ENCODE results near the gene ITIH4.

DNA sequence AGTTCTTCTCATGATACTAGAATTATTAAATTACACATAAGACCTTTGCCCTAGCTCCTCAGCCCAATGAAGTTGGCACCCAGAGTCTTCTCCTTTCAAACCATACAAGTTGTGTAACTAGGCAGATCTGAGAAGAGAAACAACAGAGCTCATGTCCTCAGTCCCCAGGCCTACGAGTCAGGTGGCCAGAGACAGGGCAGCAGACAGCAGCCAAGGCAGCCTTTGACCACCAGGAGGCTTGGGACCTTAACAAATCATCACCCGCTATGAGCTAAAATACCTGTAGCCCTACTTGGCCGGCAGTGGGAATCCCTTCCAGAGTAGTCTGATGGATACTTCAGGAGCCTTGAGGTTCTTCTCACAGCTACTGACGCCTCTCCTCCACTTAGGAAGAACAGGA, 48.6 kb upstream of the ITIH4 start:
- TF ChIP-seq, protein P1, sequence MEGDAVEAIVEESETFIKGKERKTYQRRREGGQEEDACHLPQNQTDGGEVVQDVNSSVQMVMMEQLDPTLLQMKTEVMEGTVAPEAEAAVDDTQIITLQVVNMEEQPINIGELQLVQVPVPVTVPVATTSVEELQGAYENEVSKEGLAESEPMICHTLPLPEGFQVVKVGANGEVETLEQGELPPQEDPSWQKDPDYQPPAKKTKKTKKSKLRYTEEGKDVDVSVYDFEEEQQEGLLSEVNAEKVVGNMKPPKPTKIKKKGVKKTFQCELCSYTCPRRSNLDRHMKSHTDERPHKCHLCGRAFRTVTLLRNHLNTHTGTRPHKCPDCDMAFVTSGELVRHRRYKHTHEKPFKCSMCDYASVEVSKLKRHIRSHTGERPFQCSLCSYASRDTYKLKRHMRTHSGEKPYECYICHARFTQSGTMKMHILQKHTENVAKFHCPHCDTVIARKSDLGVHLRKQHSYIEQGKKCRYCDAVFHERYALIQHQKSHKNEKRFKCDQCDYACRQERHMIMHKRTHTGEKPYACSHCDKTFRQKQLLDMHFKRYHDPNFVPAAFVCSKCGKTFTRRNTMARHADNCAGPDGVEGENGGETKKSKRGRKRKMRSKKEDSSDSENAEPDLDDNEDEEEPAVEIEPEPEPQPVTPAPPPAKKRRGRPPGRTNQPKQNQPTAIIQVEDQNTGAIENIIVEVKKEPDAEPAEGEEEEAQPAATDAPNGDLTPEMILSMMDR (IDR thresholded peaks at IDR 0.05; ENCODE audit: insufficient read depth, low read depth, low read length) = no peak
- no peak for TF ChIP-seq EZH2 (IDR thresholded peaks at IDR 0.05; ENCODE audit: insufficient read depth, low read length)

Measured in astrocyte (in vitro differentiated cells and primary cell).